ENCODE results near the gene NAGS. TPM values are rescaled to one million over a fixed set of nuclear protein-coding genes. Genes with fewer than 3 reads are reported as not detected.
"Not testable (repeated sequence)": the region's sequence is repeated elsewhere in the genome, so short reads cannot be mapped to it uniquely, and the experiment has no call there.

Gene NAGS
- total and polyA plus RNA-seq, 2 donors (not counting 1 experiment from before 2014, with no cell fraction given): 0.66 to 2.2 TPM

DNA sequence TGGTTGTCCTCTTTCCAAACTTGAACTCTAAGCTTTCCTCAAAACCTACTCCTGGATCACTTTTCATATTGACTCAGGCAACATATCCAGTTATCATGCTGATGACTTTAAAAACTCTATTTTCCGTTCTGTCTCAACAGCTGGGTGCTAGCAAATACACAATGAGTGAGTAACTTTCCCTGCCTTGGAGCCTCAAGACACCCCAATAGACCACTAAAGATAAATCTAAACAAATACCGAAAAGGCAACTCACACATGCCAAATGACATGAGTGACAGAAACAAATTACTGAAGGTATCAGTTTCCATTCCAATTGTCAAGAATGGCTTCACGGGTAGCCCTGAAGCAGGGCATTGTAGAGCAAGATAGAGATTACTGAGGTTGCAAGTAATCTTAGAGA lies 26.1 kb downstream of the NAGS start:
- Mint-ChIP-seq H3K4me1 (peaks cover 9% of the 10 kb centered on the region), H3K27ac (no peak overlapping the region), H3K27me3 (no peaks in the 10 kb centered on the region), H3K9me3 (ENCODE audit: insufficient read depth) (no peaks in the 10 kb centered on the region), H3K4me3 (no peak overlapping the region)
- Histone ChIP-seq H3K9me3 (ENCODE audit: control extremely low read depth in 1 of 3, control insufficient read depth in 2 of 3, insufficient read depth in 1 of 3, low read length in 2 of 3) (no peaks in the 10 kb centered on the region), H3K27me3 (replicated peaks in 1 of 4; ENCODE audit: control extremely low read depth in 1 of 4, control insufficient read depth in 3 of 4, insufficient read depth in 4 of 4, low read length in 3 of 4) (no peaks in the 10 kb centered on the region), H3K9ac (ENCODE audit: low read length) (no peak overlapping the region), H2AFZ (ENCODE audit: insufficient read depth, low read depth, low read length, poor library complexity, severe bottlenecking) (no peak overlapping the region), H3K79me2 (ENCODE audit: control insufficient read depth, insufficient read depth, low read length) (no peaks in the 10 kb centered on the region), H4K20me1 (ENCODE audit: control insufficient read depth, insufficient read depth, low read length, poor library complexity, severe bottlenecking) (no peaks in the 10 kb centered on the region), H3K36me3 (replicated peaks in 1 of 2; ENCODE audit: control extremely low read depth in 1 of 2, control insufficient read depth in 1 of 2, extremely low read depth in 1 of 2, insufficient read depth in 2 of 2, low read length in 1 of 2) (peaks cover 0 to 17% of the 10 kb centered on the region in 2 experiments), H3K4me1 (ENCODE audit: control insufficient read depth in 2 of 2, insufficient read depth in 2 of 2, low read length in 2 of 2) (peaks cover 6% of the 10 kb centered on the region in 2 donors), H3K27ac (ENCODE audit: low read length in 2 of 2) (no peak overlapping the region), H3K4me2 (replicated peaks; ENCODE audit: low read depth, low read length, poor library complexity, severe bottlenecking) (no peak overlapping the region), H3K4me3 (ENCODE audit: control extremely low read depth in 1 of 5, extremely low read depth in 1 of 5, insufficient read depth in 1 of 5, low read depth in 2 of 5, low read length in 4 of 5) (no peak overlapping the region)
- intact Hi-C loops (cut with micrococcal nuclease): no loop called here
- no peak for TF ChIP-seq EZH2 (IDR thresholded peaks at IDR 0.05; ENCODE audit: borderline replicate concordance, insufficient read depth, low read depth, low read length, poor library complexity, severe bottlenecking)
- TF ChIP-seq CTCF (IDR thresholded peaks at IDR 0.05): no peak
- WGBS (ENCODE audit: insufficient coverage): 100% methylated on average over 1 of the region's 3 CpGs
- ChIA-PET CTCF (interaction anchor here (1.0 to 2.4 kb wide), 2 partner anchors 11 to 12 kb away, joined by 3 to 8 read pairs; no protein-coding TSS in a partner anchor), POLR2A (no interaction called here)
- no peak for ATAC-seq (ENCODE audit: low read depth)
- DNase-seq: no peak

DNA sequence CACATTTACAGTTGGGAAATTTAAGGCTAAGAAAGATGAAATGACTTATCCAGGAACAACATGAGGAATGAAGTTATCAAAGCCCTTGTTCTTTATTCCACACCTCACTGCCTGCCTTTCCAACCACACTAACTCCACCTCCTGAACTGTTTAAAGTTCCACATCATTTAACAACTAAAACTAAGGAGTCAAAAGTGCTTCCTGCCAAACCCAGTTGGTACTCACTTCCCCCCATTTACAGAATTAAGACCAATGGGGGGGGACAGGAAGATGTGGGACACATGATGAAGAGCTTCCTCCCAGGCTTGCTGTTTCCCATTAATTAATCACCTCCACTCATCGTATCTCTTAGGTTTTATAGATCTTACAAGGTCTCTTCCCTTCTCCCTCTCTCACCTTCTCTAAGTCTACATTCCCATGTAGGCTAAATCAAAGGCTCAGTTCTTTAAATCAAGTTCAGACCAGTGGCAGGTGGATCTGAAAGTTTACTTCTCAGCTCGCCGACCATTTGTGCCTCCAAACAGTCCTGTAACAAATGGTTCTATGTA lies 29.5 kb downstream of the NAGS start:
- Histone ChIP-seq H2AFZ (ENCODE audit: insufficient read depth, low read depth, low read length, poor library complexity, severe bottlenecking) (no peak overlapping the region), H3K4me3 (ENCODE audit: control extremely low read depth in 1 of 5, extremely low read depth in 1 of 5, insufficient read depth in 1 of 5, low read depth in 2 of 5, low read length in 4 of 5) (no peak overlapping the region), H3K4me1 (ENCODE audit: control insufficient read depth in 2 of 2, insufficient read depth in 2 of 2, low read length in 2 of 2) (peaks cover 6% of the 10 kb centered on the region in 2 donors), H3K27ac (ENCODE audit: low read length in 2 of 2) (no peak overlapping the region), H3K27me3 (replicated peaks in 1 of 4; ENCODE audit: control extremely low read depth in 1 of 4, control insufficient read depth in 3 of 4, insufficient read depth in 4 of 4, low read length in 3 of 4) (no peaks in the 10 kb centered on the region), H3K4me2 (replicated peaks; ENCODE audit: low read depth, low read length, poor library complexity, severe bottlenecking) (no peak overlapping the region), H3K9ac (ENCODE audit: low read length) (no peak overlapping the region), H3K9me3 (ENCODE audit: control extremely low read depth in 1 of 3, control insufficient read depth in 2 of 3, insufficient read depth in 1 of 3, low read length in 2 of 3) (no peaks in the 10 kb centered on the region), H3K79me2 (ENCODE audit: control insufficient read depth, insufficient read depth, low read length) (peaks cover 3% of the 10 kb centered on the region), H4K20me1 (ENCODE audit: control insufficient read depth, insufficient read depth, low read length, poor library complexity, severe bottlenecking) (no peaks in the 10 kb centered on the region), H3K36me3 (replicated peaks in 1 of 2; ENCODE audit: control extremely low read depth in 1 of 2, control insufficient read depth in 1 of 2, extremely low read depth in 1 of 2, insufficient read depth in 2 of 2, low read length in 1 of 2) (peaks cover 3 to 43% of the 10 kb centered on the region in 2 experiments)
- Mint-ChIP-seq H3K27me3 (no peaks in the 10 kb centered on the region), H3K9me3 (ENCODE audit: insufficient read depth) (no peaks in the 10 kb centered on the region), H3K27ac (no peak overlapping the region), H3K4me1 (peaks cover 9% of the 10 kb centered on the region), H3K4me3 (no peak overlapping the region)
- intact Hi-C loops (cut with micrococcal nuclease): no loop called here
- no peak for TF ChIP-seq EZH2 (IDR thresholded peaks at IDR 0.05; ENCODE audit: borderline replicate concordance, insufficient read depth, low read depth, low read length, poor library complexity, severe bottlenecking)
- no peak for TF ChIP-seq CTCF (IDR thresholded peaks at IDR 0.05)
- ATAC-seq (ENCODE audit: low read depth) (no peak), DNase-seq (no peak)
- ChIA-PET POLR2A (interaction anchor here (0.5 kb wide), 1 partner anchor 39 kb away, joined by 4 read pairs; no protein-coding TSS in a partner anchor), CTCF (interaction anchor here (1.2 to 1.9 kb wide), 2 partner anchors 9 to 90 kb away, joined by 3 to 7 read pairs; no protein-coding TSS in a partner anchor)
- 100% methylated on average over 1 of the region's 3 CpGs for WGBS (ENCODE audit: insufficient coverage)

GRCh38 chr17:44034688-44035087 lies 30.3 kb downstream of the NAGS start:
- H3K27me3 ChIP-seq (replicated peaks in 1 of 4; ENCODE audit: control extremely low read depth in 1 of 4, control insufficient read depth in 3 of 4, insufficient read depth in 4 of 4, low read length in 3 of 4); H3K9me3 ChIP-seq (ENCODE audit: control extremely low read depth in 1 of 3, control insufficient read depth in 2 of 3, insufficient read depth in 1 of 3, low read length in 2 of 3); H3K27ac Mint-ChIP-seq; H3K9ac ChIP-seq (ENCODE audit: low read length); H3K4me1 ChIP-seq (ENCODE audit: control insufficient read depth in 2 of 2, insufficient read depth in 2 of 2, low read length in 2 of 2); H4K20me1 ChIP-seq (ENCODE audit: control insufficient read depth, insufficient read depth, low read length, poor library complexity, severe bottlenecking); H3K4me2 ChIP-seq (replicated peaks; ENCODE audit: low read depth, low read length, poor library complexity, severe bottlenecking); H3K4me1 Mint-ChIP-seq; ATAC-seq (ENCODE audit: low read depth); H2AFZ ChIP-seq (ENCODE audit: insufficient read depth, low read depth, low read length, poor library complexity, severe bottlenecking); H3K79me2 ChIP-seq (ENCODE audit: control insufficient read depth, insufficient read depth, low read length); H3K27ac ChIP-seq (ENCODE audit: low read length in 2 of 2); H3K9me3 Mint-ChIP-seq (ENCODE audit: insufficient read depth); H3K4me3 Mint-ChIP-seq; H3K27me3 Mint-ChIP-seq; DNase-seq; H3K4me3 ChIP-seq (ENCODE audit: control extremely low read depth in 1 of 5, extremely low read depth in 1 of 5, insufficient read depth in 1 of 5, low read depth in 2 of 5, low read length in 4 of 5); intact Hi-C loops (cut with micrococcal nuclease): not testable (repeated sequence)
- ChIA-PET POLR2A (interaction anchor here (0.5 kb wide), 1 partner anchor 39 kb away, joined by 4 read pairs; no protein-coding TSS in a partner anchor), CTCF (interaction anchor here (1.9 kb wide), 1 partner anchor 91 kb away, joined by 7 read pairs; no protein-coding TSS in a partner anchor)
- no CpG with 5 or more reads among the region's 3 CpGs for WGBS (ENCODE audit: insufficient coverage)
- H3K36me3 ChIP-seq (replicated peaks in 1 of 2; ENCODE audit: control extremely low read depth in 1 of 2, control insufficient read depth in 1 of 2, extremely low read depth in 1 of 2, insufficient read depth in 2 of 2, low read length in 1 of 2): peaks cover 4 to 44% of the 10 kb centered on the region in 2 experiments

Measured in B cell (primary cell).